T follicular helper cell (primary cell): Measurements from ENCODE around the gene ZNF780A.
"Not testable (repeated sequence)": the region's sequence is repeated elsewhere in the genome, so short reads cannot be mapped to it uniquely, and the experiment has no call there.

ENCODE experiments used
- DNase-seq: peaks from one replicate; pipeline ENCODE4 v3.0.0-alpha.2; 2020; ENCODE audit warnings: low read depth
- total RNA-seq, 2 experiments: gene quantifications; one replicate each; lab custom pipeline; 2026; lab: John Stamatoyannopoulos, UW

ZNF780A gene
- 27.0 to 55.5 reads per million in 2 experiments for total RNA-seq

GRCh38 chr19:40090241-40091204 is at the start of gene ZNF780A:
TSS of gene ZNF780A (minus strand) at chr19:40090943. CDS start at chr19:40084753, 6,190 bp downstream.
- DNase-seq, result peak; percentile 68

- no peak for DNase-seq
These were observed 49.0 kb upstream of the ZNF780A start for GRCh38 chr19:40139533-40140287.

DNA sequence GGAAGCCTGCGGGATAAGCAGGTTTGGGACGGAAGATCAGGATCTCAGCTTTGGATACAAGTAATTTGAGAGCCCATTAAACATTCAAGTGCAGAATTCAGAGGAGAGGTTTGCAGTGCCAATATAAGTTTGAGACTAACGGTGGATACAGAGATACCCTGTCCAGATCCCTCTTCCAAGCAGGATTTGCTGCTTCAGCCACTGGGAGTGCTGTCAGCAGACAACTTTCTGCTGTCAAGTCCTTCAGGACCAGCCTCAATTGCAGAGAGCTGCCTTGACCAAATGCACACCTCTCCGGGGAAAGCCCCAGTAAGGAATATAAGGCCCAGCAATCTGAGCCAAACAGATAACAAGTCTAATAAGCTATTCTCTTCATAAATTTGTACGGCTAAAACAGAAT is 46.1 kb upstream of the ZNF780A start:
- no peak for DNase-seq

DNA sequence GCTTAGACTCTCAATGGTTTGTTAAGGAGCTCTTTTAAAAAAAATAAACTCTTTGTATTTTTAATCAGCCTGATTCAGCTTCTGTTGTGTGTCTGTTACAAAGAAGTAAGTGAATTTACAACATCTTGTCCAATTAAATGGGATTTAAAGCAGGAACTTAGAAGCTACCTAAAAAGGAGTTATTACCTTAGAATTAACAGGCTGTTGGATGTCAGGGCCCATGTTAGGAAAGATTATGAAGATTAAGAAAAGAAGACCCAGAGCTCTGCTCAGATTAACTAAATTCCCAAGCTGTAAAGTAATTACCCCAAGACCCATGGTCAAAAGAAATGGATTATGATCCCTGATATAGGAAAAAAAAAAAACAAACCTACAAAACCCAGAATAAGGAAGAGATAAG is 44.1 kb upstream of the ZNF780A start:
- DNase-seq, result no peak

DNA sequence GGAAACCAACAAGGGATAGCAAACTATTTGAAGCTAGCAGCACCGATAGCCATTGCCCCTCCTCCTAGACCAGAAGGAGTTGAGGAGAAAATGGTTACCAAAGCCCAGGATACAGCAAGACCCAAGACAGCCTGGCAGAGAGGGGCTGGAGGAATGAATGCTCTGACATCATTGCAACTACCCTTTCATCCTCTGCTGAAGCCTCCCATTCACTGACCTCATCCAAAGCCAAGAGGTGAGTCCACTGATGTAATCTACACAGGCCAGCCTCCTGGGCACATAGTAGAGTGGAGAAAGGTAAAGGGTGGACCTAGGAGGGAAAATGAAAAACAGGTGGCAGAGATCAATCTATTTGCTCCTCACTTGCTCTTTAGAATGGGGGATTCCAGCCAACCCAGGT is 42.7 kb upstream of the ZNF780A start:
- DNase-seq, result no peak

GRCh38 chr19:40130013-40130412 is 39.3 kb upstream of the ZNF780A start:
- no peak for DNase-seq

- DNase-seq, result no peak
These were observed 38.7 kb upstream of the ZNF780A start for GRCh38 chr19:40129425-40129824.

DNA sequence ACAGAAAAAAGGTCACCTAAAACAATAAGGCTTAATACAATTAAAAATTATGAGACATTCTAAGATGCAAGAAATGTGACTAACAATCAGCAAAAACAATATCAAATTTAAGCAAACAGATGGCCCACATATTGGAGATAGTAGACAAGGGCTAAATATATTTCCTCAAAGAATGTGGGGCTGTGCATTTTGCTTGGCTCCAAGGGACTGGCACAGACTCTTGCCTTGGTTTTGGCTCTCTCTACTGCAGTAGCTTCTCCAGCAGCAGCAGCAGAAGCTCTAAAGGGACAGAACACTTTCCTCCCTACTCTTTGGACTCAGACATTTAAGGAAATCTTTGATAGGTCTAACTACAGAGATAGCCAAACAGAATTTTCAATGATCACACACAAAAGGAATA is 38.2 kb upstream of the ZNF780A start:
- DNase-seq, result no peak

- no peak for DNase-seq
These were observed 28.6 kb upstream of the ZNF780A start for GRCh38 chr19:40119380-40119779.

GRCh38 chr19:40118638-40119037 is 27.9 kb upstream of the ZNF780A start:
- not testable (repeated sequence) for DNase-seq

GRCh38 chr19:40116075-40116474 is 25.3 kb upstream of the ZNF780A start:
- DNase-seq, result no peak

DNA sequence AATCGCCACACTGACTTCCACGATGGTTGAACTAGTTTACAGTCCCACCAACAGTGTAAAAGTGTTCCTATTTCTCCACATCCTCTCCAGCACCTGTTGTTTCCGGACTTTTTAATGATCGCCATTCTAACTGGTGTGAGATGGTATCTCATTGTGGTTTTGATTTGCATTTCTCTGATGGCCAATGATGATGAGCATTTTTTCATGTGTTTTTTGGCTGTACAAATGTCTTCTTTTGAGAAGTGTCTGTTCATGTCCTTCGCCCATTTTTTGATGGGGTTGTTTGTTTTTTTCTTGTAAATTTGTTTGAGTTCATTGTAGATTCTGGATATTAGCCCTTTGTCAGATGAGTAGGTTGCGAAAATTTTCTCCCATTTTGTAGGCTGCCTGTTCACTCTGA is 23.4 kb upstream of the ZNF780A start:
- DNase-seq, result not testable (repeated sequence)

- DNase-seq, result not testable (repeated sequence)
These were observed 21.5 kb upstream of the ZNF780A start for GRCh38 chr19:40112271-40112670.

DNA sequence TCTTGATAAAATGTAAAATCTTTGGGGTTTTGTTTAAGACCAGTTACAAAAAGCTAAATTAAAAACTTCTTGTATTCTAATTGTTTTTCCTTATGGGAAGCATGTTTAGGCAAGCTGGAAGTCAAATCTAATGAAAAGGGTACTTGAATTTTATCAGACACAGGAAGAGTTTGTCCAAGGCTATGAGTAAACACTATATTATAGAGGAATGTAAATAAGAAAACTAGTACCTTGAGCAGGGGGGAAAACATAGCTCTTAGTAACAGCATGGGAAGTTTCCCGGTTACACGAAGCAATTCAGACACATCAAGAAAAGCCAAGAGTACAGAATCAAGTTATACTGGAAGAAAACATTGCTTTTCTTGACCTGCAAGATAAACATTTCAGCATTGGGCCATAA is 19.8 kb upstream of the ZNF780A start:
- DNase-seq, result no peak

DNA sequence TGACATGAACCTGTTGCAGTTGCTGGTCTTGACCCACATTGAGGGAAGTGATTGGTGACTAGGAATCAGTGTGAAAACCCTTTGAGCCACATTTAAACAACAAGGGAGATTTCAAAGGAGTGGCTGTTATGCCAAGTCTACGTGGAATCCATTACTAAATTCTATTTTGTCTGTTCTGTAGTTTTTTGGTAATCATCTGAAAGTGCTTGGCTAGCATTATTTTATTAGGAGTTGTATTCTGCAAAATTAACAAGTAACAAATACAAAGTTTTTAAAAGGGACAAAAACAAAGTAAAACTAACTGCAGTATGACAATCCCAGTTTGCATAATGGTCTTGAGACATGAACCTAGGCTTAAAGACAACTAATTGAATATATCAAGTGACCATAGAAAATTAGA is 14.0 kb upstream of the ZNF780A start:
- no peak for DNase-seq

- DNase-seq, result no peak
These were observed 12.9 kb upstream of the ZNF780A start for GRCh38 chr19:40103600-40103999.

GRCh38 chr19:40101813-40102212 is 11.1 kb upstream of the ZNF780A start:
- no peak for DNase-seq

DNA sequence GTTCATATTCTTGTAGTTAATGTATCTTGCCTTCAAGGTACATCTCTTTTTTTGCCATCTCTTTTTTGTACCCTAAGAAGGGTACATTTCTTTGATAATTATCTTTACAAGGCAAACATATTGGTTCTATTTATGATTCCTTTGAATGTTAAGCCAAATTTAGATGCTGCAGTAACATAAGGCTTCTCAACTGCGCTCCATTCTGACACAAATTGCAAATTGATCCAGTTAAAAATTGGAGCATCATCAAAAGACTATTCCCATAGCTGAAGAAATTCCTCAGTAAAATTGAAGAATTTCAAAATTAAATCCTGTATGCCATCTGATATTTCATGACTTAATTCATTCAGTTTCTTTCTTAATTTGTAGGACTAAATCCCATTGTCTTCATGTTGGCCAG is 2.7 kb upstream of the ZNF780A start:
- no peak for DNase-seq

DNA sequence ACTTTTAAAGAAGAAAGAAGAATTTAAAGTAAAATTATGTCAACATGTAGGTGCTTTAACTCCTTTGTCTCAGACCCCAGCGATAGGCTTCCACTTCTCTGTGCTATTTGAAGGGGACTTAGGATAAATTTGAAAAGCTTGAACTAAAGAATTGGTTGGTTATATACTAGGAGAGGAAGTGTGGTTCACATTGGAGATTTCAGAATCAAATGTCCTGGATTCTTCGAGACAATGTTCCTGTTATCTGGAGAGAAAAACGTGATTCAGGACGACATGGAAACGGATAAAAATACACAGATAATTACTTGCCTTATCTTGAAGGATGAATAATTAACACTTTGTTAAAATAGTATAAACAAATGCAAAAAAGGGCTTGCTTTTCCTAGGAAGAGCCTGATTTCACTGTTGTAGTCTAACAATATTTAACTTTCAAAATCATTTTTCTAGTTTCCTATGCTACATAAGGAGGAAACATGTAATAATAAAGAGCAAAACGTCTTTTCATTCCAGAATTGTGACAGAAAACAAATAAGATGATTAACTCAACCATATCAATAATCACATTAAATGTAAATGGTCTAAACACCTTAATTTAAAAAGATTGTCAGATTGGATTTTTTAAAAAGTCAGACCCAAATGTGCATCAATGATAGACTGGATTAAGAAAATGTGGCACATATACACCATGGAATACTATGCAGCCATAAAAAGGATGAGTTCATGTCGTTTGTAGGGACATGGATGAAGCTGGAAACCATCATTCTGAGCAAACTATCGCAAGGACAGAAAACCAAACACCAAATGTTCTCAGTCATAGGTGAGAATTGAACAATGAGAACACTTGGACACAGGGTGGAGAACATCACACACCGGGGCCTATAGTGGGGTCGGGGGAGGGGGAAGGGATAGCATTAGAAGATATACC is 724 bp upstream of the ZNF780A start:
- DNase-seq, result no peak

- DNase-seq, result no peak
These were observed 1.3 kb downstream of the ZNF780A start for GRCh38 chr19:40089462-40089861.

GRCh38 chr19:40088299-40089047 is 2.3 kb downstream of the ZNF780A start:
- DNase-seq, result no peak
